Activated CD8-positive, alpha-beta memory T cell treated with anti-CD3 and anti-CD28 coated beads for 1 hour (primary cell): ENCODE measurements around the gene LMNA.
"Not testable (repeated sequence)": the region's sequence is repeated elsewhere in the genome, so short reads cannot be mapped to it uniquely, and the experiment has no call there.

Experiments used
- DNase-seq, 2 donors: peaks; one replicate each; pipeline ENCODE4 v3.0.0-alpha.2; 2020; ENCODE audit warnings: low read depth in 1 of 2; ENCODE audit errors: extremely low read depth in 1 of 2

The LMNA gene

DNA sequence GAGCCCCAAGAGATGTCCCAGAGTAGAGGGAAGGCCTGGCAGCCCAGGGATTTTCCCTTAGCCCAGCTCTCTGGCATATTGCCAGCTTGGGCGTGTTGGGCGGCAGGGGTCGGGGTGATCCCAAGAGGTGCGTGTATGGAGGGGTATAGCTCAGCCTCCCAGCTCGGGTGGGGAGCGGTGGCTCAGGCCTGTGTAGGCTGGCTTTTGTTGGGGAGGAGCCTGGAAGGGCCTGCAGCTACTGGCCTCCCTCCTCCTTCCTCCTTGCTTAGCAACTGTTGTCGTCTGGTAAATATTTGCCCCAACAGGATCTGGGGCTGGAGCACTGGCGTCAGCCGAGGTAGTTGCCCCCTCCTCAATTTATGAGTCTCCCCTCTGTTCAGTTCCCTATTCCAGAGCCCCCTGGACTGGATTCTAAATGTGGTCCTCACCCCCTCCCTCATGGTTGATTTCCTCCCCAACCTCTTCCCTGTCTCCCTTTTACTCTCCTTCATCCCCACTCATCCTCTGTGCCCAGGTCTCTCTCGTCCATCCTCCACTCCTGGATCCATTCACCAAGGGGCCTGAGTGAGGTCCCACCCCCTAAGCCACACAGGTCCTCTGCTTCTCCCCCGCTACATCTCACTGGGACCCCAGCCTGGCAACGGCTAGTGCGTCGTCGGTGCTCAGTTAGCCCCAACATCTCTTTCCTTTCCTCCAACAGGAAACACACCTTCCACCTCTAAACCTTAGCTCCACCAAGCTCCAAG lies 10.3 kb upstream of the LMNA start:
- DNase-seq = no peak

- no peak for DNase-seq
Measured at GRCh38 chr1:156104861-156105832, 9.4 kb upstream of the LMNA start.

DNA sequence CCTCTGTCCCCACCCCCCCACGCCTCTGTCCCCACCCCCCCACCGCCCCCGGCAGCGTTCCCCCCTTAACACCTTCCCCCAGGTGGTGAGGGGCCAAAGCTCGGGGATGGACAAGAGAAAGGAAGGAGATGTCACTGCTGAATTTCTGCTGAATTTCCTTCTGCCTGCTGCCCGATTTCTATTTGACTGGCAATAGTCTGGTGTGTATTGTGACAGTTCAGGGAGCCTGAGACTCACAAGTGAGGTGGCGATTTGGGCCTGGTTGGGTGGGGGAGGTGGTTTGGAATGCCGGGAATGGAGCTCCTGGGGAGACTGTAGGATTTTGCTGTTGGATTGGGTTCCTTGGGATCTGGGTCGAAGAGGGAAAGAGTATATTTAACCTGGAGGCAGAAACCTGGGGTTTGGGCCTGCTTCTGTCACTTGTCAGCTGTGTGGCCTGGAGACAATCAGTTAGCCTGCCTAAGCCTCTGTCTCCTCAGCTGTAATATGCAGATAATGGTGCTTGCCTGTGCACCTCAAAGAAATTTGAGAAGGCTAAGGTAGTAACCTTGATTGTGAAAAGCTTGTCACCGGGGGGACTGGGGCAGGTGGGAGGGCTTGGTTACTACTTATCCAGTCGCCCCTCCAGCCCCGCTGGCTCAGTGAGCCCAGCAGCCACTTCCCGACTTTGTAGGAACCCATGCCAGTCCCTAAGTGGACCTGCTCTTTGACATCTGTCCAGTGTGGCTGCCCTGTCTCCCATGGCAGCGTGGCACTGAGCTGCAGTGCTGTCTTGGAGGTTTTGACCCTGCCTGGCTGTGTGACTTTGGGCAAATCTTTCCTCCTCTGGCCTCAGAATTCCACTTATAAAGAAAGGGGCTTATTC lies 7.7 kb upstream of the LMNA start:
- DNase-seq = no peak

DNA sequence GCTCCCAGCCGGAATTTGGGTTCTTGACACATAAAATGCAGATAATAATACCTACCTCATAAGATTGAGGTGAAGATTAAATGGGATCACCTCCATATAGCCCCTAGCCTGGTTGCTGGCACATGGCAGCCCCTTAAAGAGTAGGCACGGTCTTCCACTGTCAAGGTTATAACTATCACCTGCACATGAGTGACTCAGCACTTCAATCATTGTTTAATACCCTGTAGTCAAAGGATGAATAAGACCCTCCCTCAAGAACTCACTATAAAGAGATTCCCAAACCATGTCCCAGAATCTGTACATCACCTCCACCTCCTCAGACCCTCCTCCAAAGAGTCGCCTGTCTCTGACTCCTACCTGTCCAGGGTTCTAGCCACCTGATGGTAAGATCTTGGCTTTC lies 6.5 kb upstream of the LMNA start:
- DNase-seq = no peak

DNA sequence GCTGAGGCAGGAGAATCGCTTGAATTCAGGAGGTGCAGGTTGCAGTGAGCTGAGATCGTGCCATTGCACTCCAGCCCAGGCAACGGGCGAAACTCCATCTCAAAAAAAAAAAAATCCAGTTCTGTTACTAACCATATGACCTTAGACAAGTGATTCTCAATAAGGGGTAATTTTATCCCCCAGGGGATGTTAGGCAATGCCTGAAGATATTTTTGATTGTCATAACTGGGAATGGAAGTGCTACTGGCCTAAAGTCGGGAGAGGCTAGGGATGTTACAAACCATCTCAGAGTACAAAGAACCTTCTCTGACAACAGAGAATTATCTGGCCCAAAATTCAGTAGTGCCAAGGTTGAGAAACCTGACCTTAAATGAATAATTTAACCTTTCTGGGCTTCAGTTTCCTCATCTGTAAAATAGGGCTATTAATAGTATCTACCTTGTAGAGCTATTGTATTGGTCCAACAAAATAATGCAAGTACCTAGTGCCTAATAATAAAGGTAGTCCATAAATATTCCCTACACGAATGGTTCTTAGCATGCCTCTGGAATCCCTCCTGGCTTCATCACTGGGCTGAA lies 5.8 kb upstream of the LMNA start:
- DNase-seq = no peak

- no peak for DNase-seq
Measured at GRCh38 chr1:156110252-156110651, 4.3 kb upstream of the LMNA start.

DNA sequence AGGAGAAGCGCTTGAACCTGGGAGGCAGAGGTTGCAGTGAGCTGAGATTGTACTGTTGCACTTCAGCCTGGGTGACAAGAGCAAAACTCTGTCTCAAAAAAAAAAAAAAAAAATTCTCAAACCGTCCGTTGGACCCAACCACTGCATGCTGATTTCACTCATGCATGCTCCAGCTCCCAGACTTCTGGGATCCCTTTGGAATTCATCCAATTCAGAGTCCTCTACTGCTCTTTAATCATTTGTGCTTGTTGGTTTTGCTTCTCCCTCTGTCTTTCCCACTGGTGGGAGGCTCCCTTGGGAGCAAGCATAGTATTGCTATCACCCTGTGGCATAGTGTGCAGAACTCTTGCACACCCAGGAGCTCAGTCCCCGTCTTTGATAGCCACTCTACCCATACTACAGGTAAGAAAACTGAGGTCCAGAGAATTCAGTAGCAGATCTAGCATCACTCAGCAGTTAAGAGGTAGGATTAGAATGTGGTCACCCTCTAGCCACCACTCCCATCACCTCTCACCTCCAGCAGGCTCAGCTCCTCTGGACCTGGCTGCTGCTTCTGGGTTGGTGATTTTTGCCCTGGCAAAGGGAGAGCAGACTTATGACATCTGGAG lies 3.1 kb upstream of the LMNA start:
- no peak for DNase-seq

- no peak for DNase-seq
Measured at GRCh38 chr1:156112276-156113137, 2.0 kb upstream of the LMNA start.

DNA sequence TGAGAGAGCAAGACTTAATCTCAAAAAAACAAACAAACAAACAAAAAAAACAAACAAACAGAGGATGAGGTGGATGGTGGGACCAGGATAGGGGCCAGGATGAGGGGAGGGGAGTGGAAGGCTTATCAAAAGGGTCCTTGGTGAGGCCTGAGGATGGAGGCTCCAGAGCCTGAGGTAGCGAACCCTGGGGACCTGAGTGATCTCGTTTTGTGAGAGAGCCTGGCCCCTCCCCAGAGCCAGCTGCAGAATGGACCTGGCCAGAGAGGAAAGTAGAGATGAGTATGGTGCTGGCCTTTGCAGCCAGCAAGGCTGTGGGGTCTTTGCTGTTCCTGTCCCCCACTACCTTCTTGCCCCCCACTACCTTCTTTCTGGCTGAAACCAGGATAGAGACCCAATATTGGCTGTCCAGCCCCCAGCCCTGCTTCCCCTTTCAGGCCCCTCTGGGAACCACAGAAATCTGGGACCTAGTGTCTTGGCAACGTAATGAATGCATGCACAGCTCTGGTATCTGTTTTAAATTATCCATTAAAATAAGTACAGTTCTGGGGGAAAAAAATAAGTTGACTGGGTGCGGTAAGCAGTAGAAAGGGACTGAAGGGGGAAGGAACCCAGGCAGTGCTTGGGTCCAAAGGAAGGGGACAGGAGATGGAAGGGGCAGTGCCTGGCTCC lies 1.1 kb upstream of the LMNA start:
- no peak for DNase-seq

DNA sequence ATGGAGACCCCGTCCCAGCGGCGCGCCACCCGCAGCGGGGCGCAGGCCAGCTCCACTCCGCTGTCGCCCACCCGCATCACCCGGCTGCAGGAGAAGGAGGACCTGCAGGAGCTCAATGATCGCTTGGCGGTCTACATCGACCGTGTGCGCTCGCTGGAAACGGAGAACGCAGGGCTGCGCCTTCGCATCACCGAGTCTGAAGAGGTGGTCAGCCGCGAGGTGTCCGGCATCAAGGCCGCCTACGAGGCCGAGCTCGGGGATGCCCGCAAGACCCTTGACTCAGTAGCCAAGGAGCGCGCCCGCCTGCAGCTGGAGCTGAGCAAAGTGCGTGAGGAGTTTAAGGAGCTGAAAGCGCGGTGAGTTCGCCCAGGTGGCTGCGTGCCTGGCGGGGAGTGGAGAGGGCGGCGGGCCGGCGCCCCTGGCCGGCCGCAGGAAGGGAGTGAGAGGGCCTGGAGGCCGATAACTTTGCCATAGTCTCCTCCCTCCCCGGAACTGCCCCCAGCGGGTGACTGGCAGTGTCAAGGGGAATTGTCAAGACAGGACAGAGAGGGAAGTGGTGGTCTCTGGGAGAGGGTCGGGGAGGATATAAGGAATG lies 505 bp downstream of the LMNA start:
- no peak for DNase-seq

GRCh38 chr1:156115514-156116374 lies 1.2 kb downstream of the LMNA start:
- no peak for DNase-seq

DNA sequence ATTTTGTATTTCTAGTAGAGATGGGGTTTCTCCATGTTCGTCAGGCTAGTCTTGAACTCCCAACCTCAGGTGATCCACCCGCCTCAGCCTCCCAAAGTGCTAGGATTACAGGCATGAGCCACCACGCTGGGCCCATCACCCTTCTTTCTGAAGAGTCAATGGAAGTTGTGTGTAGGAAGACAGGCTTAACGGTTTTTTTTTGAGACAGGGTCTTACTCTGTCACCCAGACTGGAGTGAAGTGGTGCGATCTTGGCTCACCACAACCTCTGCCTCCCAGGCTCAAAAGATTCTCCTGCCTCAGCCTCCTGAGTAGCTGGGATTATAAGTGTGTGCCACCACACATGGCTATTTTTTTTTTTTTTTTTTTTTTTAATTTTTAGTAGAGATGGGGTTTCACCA lies 2.2 kb downstream of the LMNA start:
- DNase-seq = not testable (repeated sequence)

- DNase-seq = no peak
Measured at GRCh38 chr1:156117414-156118176, 3.1 kb downstream of the LMNA start.

GRCh38 chr1:156118177-156118868 lies 3.8 kb downstream of the LMNA start:
- no peak for DNase-seq

GRCh38 chr1:156119503-156120209 lies 5.1 kb downstream of the LMNA start:
- DNase-seq = no peak

GRCh38 chr1:156120318-156120717 lies 5.8 kb downstream of the LMNA start:
- no peak for DNase-seq
